Measurements from ENCODE around the gene PLA2G4A. TPM values are rescaled to one million over a fixed set of nuclear protein-coding genes. Genes with fewer than 3 reads are reported as not detected.
A peak's percentile ranks its signal among the peaks of the same experiment; 100 is the strongest.

Gene PLA2G4A
- total and polyA plus RNA-seq, 12 donors = 4.2 to 53.1 (median 14.9) TPM

- 35 to 49% (median 42%) methylated on average over 3 of the region's 3 CpGs for WGBS, 4 donors
- TF ChIP-seq POLR2A (IDR thresholded peaks at IDR 0.05) (no peak), CTCF (IDR thresholded peaks at IDR 0.05) (no peak)
- Histone ChIP-seq H3K4me1 (replicated peaks in 1 of 2) (peaks cover 0 to 6% of the 10 kb centered on the region in 2 donors), H3K27ac (peak overlapping the region in 2 of 5 donors; percentile 15 to 47), H3K36me3 (replicated peaks in 1 of 2) (no peaks in the 10 kb centered on the region), H3K4me3 (no peak overlapping the region), H3K27me3 (no peaks in the 10 kb centered on the region), H3K9me3 (replicated peaks in 1 of 3) (no peaks in the 10 kb centered on the region)
- DNase-seq = no peak
- intact Hi-C loops (cut with DNase I) = no loop called here
These were observed 68.3 kb downstream of the PLA2G4A start for GRCh38 chr1:186897008-186897407.

- TF ChIP-seq CTCF (IDR thresholded peaks at IDR 0.05) (no peak), POLR2A (IDR thresholded peaks at IDR 0.05) (no peak)
- intact Hi-C loops (cut with DNase I) = no loop called here
- Histone ChIP-seq H3K9me3 (replicated peaks in 1 of 3) (no peaks in the 10 kb centered on the region), H3K27ac (no peak overlapping the region), H3K4me3 (no peak overlapping the region), H3K4me1 (replicated peaks in 1 of 2) (peaks cover 0 to 12% of the 10 kb centered on the region in 2 donors), H3K27me3 (no peaks in the 10 kb centered on the region), H3K36me3 (replicated peaks in 1 of 2) (no peaks in the 10 kb centered on the region)
- 75 to 82% (median 78%) methylated on average over 3 of the region's 3 CpGs for WGBS, 4 donors
- DNase-seq = no peak
These were observed 70.8 kb downstream of the PLA2G4A start for GRCh38 chr1:186899577-186899976.

GRCh38 chr1:186899977-186900376 is 71.2 kb downstream of the PLA2G4A start:
- WGBS, 4 donors = 77 to 94% (median 88%) methylated on average over 2 of the region's 2 CpGs
- H3K4me3 ChIP-seq = no peak overlapping the region
- no peaks in the 10 kb centered on the region for H3K36me3 ChIP-seq (replicated peaks in 1 of 2)
- peak overlapping the region in 1 of 5 donors; percentile 32 for H3K27ac ChIP-seq
- DNase-seq = no peak
- H3K4me1 ChIP-seq (replicated peaks in 1 of 2) = peaks cover 0 to 12% of the 10 kb centered on the region in 2 donors
- no peaks in the 10 kb centered on the region for H3K27me3 ChIP-seq
- TF ChIP-seq CTCF (IDR thresholded peaks at IDR 0.05) (no peak), POLR2A (IDR thresholded peaks at IDR 0.05) (no peak)
- no peaks in the 10 kb centered on the region for H3K9me3 ChIP-seq (replicated peaks in 1 of 3)
- intact Hi-C loops (cut with DNase I) = no loop called here

- Histone ChIP-seq H3K9me3 (replicated peaks in 1 of 3) (no peaks in the 10 kb centered on the region), H3K4me1 (replicated peaks in 1 of 2) (peaks cover 0 to 12% of the 10 kb centered on the region in 2 donors), H3K4me3 (no peak overlapping the region), H3K27ac (peak overlapping the region in 2 of 5 donors; percentile 13 to 32), H3K27me3 (no peaks in the 10 kb centered on the region), H3K36me3 (replicated peaks in 1 of 2) (no peaks in the 10 kb centered on the region)
- intact Hi-C loops (cut with DNase I) = no loop called here
- WGBS, 4 donors = 64 to 77% (median 66%) methylated on average over 5 of the region's 5 CpGs
- DNase-seq = no peak
- TF ChIP-seq POLR2A (IDR thresholded peaks at IDR 0.05) = no peak
- TF ChIP-seq CTCF (IDR thresholded peaks at IDR 0.05) = no peak
These were observed 71.9 kb downstream of the PLA2G4A start for GRCh38 chr1:186900539-186901237.

Data from adrenal gland (tissue), 12 donors.